ENCODE results near the gene ADGRL2.

DNA sequence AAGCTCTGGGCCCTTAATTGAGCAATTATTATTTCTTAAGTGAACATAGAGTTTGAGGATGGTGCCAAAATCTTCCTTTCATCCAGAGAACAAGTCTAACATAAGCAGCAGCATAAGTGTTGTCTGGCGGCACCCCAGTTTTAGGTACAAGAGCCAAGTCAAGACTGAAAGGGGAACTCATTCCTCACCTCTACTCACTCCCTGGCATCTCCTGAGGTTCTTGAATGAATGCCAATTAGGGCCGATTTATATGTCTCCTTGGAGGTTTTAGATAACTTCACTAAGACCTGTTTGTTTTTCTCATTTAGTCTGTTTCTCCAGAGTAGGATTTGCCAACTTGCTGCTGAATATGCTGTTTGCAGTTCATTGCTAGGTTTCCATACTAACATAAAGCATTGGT is 42.6 kb upstream of the ADGRL2 start:
- no peak for TF ChIP-seq CTCF (conservative IDR thresholded peaks at IDR 0.05)
- no peak for TF ChIP-seq ZFX (IDR thresholded peaks at IDR 0.05)

All from C4-2B (cell line).